GM12892 (cell line): ENCODE measurements around the gene PANK2.

Experiments used
- POLR2A ChIP-seq: IDR thresholded peaks from 2 replicates; pipeline ENCODE4 v1.6.1; 2011; ENCODE audit warnings: low read depth, low read length, control low read depth
- POLR2AphosphoS5 ChIP-seq: IDR thresholded peaks from 2 replicates; pipeline ENCODE4 v1.6.1; 2011; ENCODE audit warnings: low read depth, low read length, control low read depth
- TAF1 ChIP-seq: IDR thresholded peaks from 2 replicates; pipeline ENCODE4 v1.6.1; 2011; ENCODE audit warnings: low read depth, mild to moderate bottlenecking, control low read depth, low read length, borderline replicate concordance

DNA sequence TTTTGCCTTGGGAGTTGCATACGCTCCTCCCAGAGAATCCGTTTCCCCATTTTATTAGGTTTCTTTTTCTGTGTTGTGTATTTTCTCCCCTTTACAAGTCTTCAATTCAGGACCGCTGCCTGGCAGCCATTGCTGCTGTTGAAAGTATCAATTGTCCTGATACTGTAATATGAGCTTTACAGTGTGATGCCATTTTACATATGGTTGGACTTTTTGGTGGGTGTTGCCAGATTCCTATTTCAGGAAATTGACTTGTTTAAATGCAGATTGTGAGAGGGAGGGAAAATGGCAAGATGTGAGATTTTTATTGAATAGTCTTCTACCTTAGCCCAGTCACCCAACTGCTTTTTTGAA is 1.2 kb downstream of the PANK2 start:
- TF ChIP-seq POLR2AphosphoS5: no peak
- no peak for TF ChIP-seq TAF1
- TF ChIP-seq POLR2A: no peak
